Ascending aorta (tissue), 2 donors: ENCODE data around the gene AFF2. TPM values are rescaled to one million over a fixed set of nuclear protein-coding genes. Genes with fewer than 3 reads are reported as not detected.

Source experiments
- DNase-seq, 2 donors: peaks; one replicate each; pipeline ENCODE4 v3.0.0-alpha.2; 2019; ENCODE audit warnings: low spot score in 2 of 2
- H3K27ac ChIP-seq, 2 donors: fragments of 200-600 bp; sonication (generic); one replicate each; pipeline ENCODE4 v1.5.1; 2016 to 2017; ENCODE audit warnings: mild to moderate bottlenecking in 1 of 2
- H3K27me3 ChIP-seq: fragments of 200-600 bp; sonication (generic); one replicate; pipeline ENCODE4 v1.5.1; 2017
- H3K36me3 ChIP-seq, 2 donors: fragments of 200-600 bp; sonication (generic); one replicate each; pipeline ENCODE4 v1.5.1; 2016
- H3K4me1 ChIP-seq, 2 donors: fragments of 200-600 bp; sonication (generic); one replicate each; pipeline ENCODE4 v1.5.1; 2016 to 2017; ENCODE audit warnings: mild to moderate bottlenecking in 1 of 2
- H3K4me3 ChIP-seq, 2 donors: fragments of 200-600 bp; sonication (generic); one replicate each; pipeline ENCODE4 v1.5.1; 2016 to 2017; ENCODE audit warnings: mild to moderate bottlenecking in 1 of 2
- H3K9me3 ChIP-seq, 2 donors: fragments of 200-600 bp; sonication (generic); one replicate each; pipeline ENCODE4 v1.5.1; 2016
- intact Hi-C: fragments of 100-400 bp; cut with DNase I; formaldehyde crosslinking; loops from one replicate; pipeline ENCODE4 v1.15.1; 2023
- total RNA-seq: library from RNA; depleted of rRNA; stranded (reverse); fragments of >200 nt; gene quantifications from one replicate; pipeline ENCODE4 v1.1.0, GENCODE V29; 2016
- TF ChIP-seq, protein P1 (sequence below), 3 experiments: fragments of 200-600 bp in 2 of 3; fragments of 450-650 bp in 1 of 3; sonication (generic) in 2 of 3; IDR thresholded peaks; one replicate each; pipeline ENCODE4 v1.5.1; 2016 to 2019; ENCODE audit warnings: antibody characterized with exemption in 3 of 3, mild to moderate bottlenecking in 1 of 3, moderate library complexity in 1 of 3

AFF2 gene
- total RNA-seq, 1 donor from 2014 or later = 2.3 TPM

DNA sequence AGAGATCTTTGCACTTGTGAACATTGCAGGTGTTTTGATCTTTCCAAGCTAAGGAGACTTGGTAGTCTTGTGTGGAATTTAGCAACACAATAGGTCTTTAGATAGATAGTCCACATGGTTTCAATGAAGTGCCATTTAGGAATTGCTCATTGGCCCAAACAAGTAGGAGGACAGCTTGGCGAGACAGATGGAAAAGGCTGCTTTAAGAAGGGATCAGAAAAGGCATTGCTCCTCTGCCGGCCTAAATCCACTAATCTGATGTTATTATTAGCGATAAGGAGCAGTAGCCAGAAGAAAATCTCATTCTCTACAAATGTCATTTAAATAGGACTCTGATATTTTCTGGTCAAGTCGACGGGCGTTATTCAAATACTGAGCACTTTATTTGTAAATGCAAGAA, 99.7 kb downstream of the AFF2 start:
- no peaks in the 10 kb centered on the region for H3K9me3 ChIP-seq
- H3K27me3 ChIP-seq = no peaks in the 10 kb centered on the region
- no peak overlapping the region for H3K27ac ChIP-seq
- no peaks in the 10 kb centered on the region for H3K36me3 ChIP-seq
- intact Hi-C loops = no loop called here
- H3K4me3 ChIP-seq = no peak overlapping the region
- no peak for DNase-seq
- TF ChIP-seq, protein P1, sequence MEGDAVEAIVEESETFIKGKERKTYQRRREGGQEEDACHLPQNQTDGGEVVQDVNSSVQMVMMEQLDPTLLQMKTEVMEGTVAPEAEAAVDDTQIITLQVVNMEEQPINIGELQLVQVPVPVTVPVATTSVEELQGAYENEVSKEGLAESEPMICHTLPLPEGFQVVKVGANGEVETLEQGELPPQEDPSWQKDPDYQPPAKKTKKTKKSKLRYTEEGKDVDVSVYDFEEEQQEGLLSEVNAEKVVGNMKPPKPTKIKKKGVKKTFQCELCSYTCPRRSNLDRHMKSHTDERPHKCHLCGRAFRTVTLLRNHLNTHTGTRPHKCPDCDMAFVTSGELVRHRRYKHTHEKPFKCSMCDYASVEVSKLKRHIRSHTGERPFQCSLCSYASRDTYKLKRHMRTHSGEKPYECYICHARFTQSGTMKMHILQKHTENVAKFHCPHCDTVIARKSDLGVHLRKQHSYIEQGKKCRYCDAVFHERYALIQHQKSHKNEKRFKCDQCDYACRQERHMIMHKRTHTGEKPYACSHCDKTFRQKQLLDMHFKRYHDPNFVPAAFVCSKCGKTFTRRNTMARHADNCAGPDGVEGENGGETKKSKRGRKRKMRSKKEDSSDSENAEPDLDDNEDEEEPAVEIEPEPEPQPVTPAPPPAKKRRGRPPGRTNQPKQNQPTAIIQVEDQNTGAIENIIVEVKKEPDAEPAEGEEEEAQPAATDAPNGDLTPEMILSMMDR (IDR thresholded peaks at IDR 0.05) = no peak
- no peaks in the 10 kb centered on the region for H3K4me1 ChIP-seq

DNA sequence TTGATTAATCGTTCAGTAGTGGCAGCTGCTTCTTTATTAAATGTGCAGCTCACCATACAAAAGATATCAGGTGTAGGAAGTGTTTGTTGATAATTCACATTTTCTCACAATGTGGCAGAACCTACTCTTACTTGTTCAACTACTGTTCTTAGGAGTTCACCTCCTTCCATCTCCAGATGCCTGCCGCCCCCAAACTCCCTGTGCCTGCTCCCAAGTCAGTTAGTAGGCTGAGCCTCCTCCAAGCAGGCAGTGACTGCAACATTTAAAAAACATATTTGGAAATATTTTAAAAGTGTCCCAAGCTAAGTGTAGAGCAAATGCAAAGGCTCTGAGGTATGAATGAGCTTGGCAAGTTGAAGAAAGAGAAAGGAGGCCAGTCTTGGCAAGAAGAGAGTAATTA, 100.2 kb downstream of the AFF2 start:
- Histone ChIP-seq H3K36me3 (no peaks in the 10 kb centered on the region), H3K4me1 (no peaks in the 10 kb centered on the region), H3K27ac (no peak overlapping the region), H3K4me3 (no peak overlapping the region), H3K9me3 (no peaks in the 10 kb centered on the region), H3K27me3 (no peaks in the 10 kb centered on the region)
- DNase-seq = no peak
- intact Hi-C loops = no loop called here
- TF ChIP-seq, protein P1 (IDR thresholded peaks at IDR 0.05) = no peak

GRCh38 chrX:148601034-148601433, 100.6 kb downstream of the AFF2 start:
- no peak for DNase-seq
- Histone ChIP-seq H3K27ac (no peak overlapping the region), H3K4me1 (no peaks in the 10 kb centered on the region), H3K9me3 (no peaks in the 10 kb centered on the region), H3K27me3 (no peaks in the 10 kb centered on the region), H3K36me3 (no peaks in the 10 kb centered on the region), H3K4me3 (no peak overlapping the region)
- TF ChIP-seq, protein P1 (IDR thresholded peaks at IDR 0.05) = no peak
- intact Hi-C loops = no loop called here

GRCh38 chrX:148609515-148610327, 109.3 kb downstream of the AFF2 start:
- Histone ChIP-seq H3K4me3 (no peak overlapping the region), H3K4me1 (no peaks in the 10 kb centered on the region), H3K36me3 (no peaks in the 10 kb centered on the region), H3K9me3 (no peaks in the 10 kb centered on the region), H3K27me3 (no peaks in the 10 kb centered on the region), H3K27ac (no peak overlapping the region)
- no peak for DNase-seq
- intact Hi-C loops = no loop called here
- TF ChIP-seq, protein P1 (IDR thresholded peaks at IDR 0.05) = no peak

GRCh38 chrX:148610328-148610698, 109.9 kb downstream of the AFF2 start:
- Histone ChIP-seq H3K27ac (no peak overlapping the region), H3K27me3 (no peaks in the 10 kb centered on the region)

More at GRCh38 chrX:148610328-148610698, 109.9 kb downstream of the AFF2 start:
- no peaks in the 10 kb centered on the region for H3K9me3 ChIP-seq
- intact Hi-C loops = no loop called here
- DNase-seq = no peak
- H3K36me3 ChIP-seq = no peaks in the 10 kb centered on the region
- TF ChIP-seq, protein P1 (IDR thresholded peaks at IDR 0.05) = no peak
- no peaks in the 10 kb centered on the region for H3K4me1 ChIP-seq
- no peak overlapping the region for H3K4me3 ChIP-seq
